Transverse colon (tissue), 4 donors: ENCODE results near the gene ATXN10. TPM values are rescaled to one million over a fixed set of nuclear protein-coding genes. Genes with fewer than 3 reads are reported as not detected.

Experiments
- DNase-seq: peaks from one replicate; pipeline ENCODE4 v3.0.0-alpha.2; 2019
- H3K27ac ChIP-seq, 4 donors: fragments of 200-600 bp; sonication (generic); 2 replicates each; pipeline ENCODE4 v1.5.1; 2016 to 2018; ENCODE audit warnings: inconsistent platforms in 4 of 4
- H3K27me3 ChIP-seq: fragments of 200-600 bp; sonication (generic); 2 replicates; pipeline ENCODE4 v1.5.1; 2017; ENCODE audit warnings: inconsistent platforms
- H3K36me3 ChIP-seq, 4 donors: fragments of 200-600 bp; sonication (generic); 2 replicates each; pipeline ENCODE4 v1.5.1; 2017 to 2019; ENCODE audit warnings: inconsistent platforms in 4 of 4
- H3K4me1 ChIP-seq, 4 donors: fragments of 200-600 bp; sonication (generic); 2 replicates each; pipeline ENCODE4 v1.5.1; 2017 to 2020; ENCODE audit warnings: inconsistent platforms in 4 of 4
- H3K4me3 ChIP-seq, 4 donors: fragments of 200-600 bp; sonication (generic); 1 replicate in 1 of 4; 2 replicates in 3 of 4; pipeline versions ENCODE4 v1.5.1 to v1.6.1; 2017 to 2019; ENCODE audit warnings: inconsistent platforms in 4 of 4
- H3K9me3 ChIP-seq, 2 donors: fragments of 200-600 bp; sonication (generic); 2 replicates each; pipeline ENCODE4 v1.5.1; 2017 to 2019; ENCODE audit warnings: inconsistent platforms in 2 of 2
- CTCF ChIP-seq, 5 experiments: fragments of 200-600 bp in 3 of 5; fragments of 450-650 bp in 2 of 5; sonication (generic) in 3 of 5; IDR thresholded peaks; 1 replicate in 2 of 5; 2 replicates in 3 of 5; pipeline ENCODE4 v1.5.1; 2016 to 2017; ENCODE audit warnings: antibody characterized with exemption in 5 of 5, inconsistent platforms in 3 of 5, mild to moderate bottlenecking in 2 of 5, moderate library complexity in 1 of 5
- EP300 ChIP-seq: sonication (generic); formaldehyde crosslinking; IDR thresholded peaks from one replicate; pipeline ENCODE4 v1.6.1; 2017; ENCODE audit warnings: antibody characterized with exemption, low read depth
- POLR2A ChIP-seq: fragments of 450-650 bp; IDR thresholded peaks from one replicate; pipeline ENCODE4 v1.6.1; 2016; ENCODE audit warnings: antibody characterized with exemption, mild to moderate bottlenecking, moderate library complexity
- POLR2AphosphoS5 ChIP-seq, 3 donors: sonication (generic); formaldehyde crosslinking; IDR thresholded peaks; one replicate each; pipeline ENCODE4 v1.6.1; 2016; ENCODE audit warnings: antibody characterized with exemption in 3 of 3
- WGBS, 2 donors: methylation state at CpG; one replicate each; pipeline ENCODE4 v1.1.5; 2018; ENCODE audit warnings: low coverage in 1 of 2; 5-methylcytosine and 5-hydroxymethylcytosine counted together
- in situ Hi-C, 4 donors: fragments of 200-750 bp; cut with MboI; loops; one replicate each; pipeline versions ENCODE4 v1.15.0 to v1.15.1; 2017; ENCODE audit warnings: low sequenced_read_pairs in 3 of 4, low pct_ligation_motif_present in 1 of 4, low pct_unique_long_range_greater_than_20kb in 1 of 4
- intact Hi-C: fragments of 100-400 bp; cut with DNase I; formaldehyde crosslinking; loops from one replicate; pipeline ENCODE4 v1.15.1; 2023; ENCODE audit warnings: low total_unique reads
- total RNA-seq, 4 donors: library from RNA; depleted of rRNA; stranded (reverse); fragments of >200 nt; gene quantifications; one replicate each; pipeline ENCODE4 v1.1.0, GENCODE V29; 2016

Gene ATXN10
- total RNA-seq, 4 donors from 2014 or later, result 27.3 to 88.3 (median 47.8) TPM

GRCh38 chr22:45648301-45649117, 23.1 kb upstream of the ATXN10 start:
- Histone ChIP-seq H3K36me3 (no peaks in the 10 kb centered on the region), H3K9me3 (no peaks in the 10 kb centered on the region), H3K4me3 (no peak overlapping the region), H3K27me3 (peaks cover 39% of the 10 kb centered on the region), H3K4me1 (peaks cover 0 to 9% (median 3%) of the 10 kb centered on the region in 4 donors), H3K27ac (no peak overlapping the region)
- TF ChIP-seq POLR2AphosphoS5 (IDR thresholded peaks at IDR 0.05) (no peak), EP300 (no peak), POLR2A (no peak), CTCF (IDR thresholded peaks at IDR 0.05) (no peak)
- 87 to 90% methylated on average over 6 to 24 of the region's 24 CpGs for WGBS, 2 donors
- no peak for DNase-seq
- intact Hi-C loops (no loop called here), in situ Hi-C loops (loop anchor here in 3 of 4 donors (5.0 to 10.0 kb wide), 3 partner anchors 74 to 336 kb away; no protein-coding TSS in a partner anchor)

- in situ Hi-C loops (loop anchor here in 3 of 4 donors (5.0 to 10.0 kb wide), 3 partner anchors 75 to 335 kb away; no protein-coding TSS in a partner anchor), intact Hi-C loops (no loop called here)
- no peak for DNase-seq
- no peak for TF ChIP-seq POLR2AphosphoS5 (IDR thresholded peaks at IDR 0.05)
- no peaks in the 10 kb centered on the region for H3K9me3 ChIP-seq
- peaks cover 0 to 9% (median 3%) of the 10 kb centered on the region in 4 donors for H3K4me1 ChIP-seq
- WGBS, 2 donors, result 75 to 89% methylated on average over 1 to 6 of the region's 6 CpGs
- H3K27ac ChIP-seq, result no peak overlapping the region
- H3K27me3 ChIP-seq, result peaks cover 35% of the 10 kb centered on the region
- no peak overlapping the region for H3K4me3 ChIP-seq
- no peaks in the 10 kb centered on the region for H3K36me3 ChIP-seq
Measured at GRCh38 chr22:45649809-45650208, 21.8 kb upstream of the ATXN10 start.

- in situ Hi-C loops (no loop called here), intact Hi-C loops (no loop called here)
- DNase-seq, result no peak
- Histone ChIP-seq H3K4me1 (peaks cover 0 to 3% (median 2%) of the 10 kb centered on the region in 4 donors), H3K36me3 (no peaks in the 10 kb centered on the region), H3K9me3 (no peaks in the 10 kb centered on the region), H3K4me3 (no peak overlapping the region), H3K27ac (no peak overlapping the region), H3K27me3 (peaks cover 27% of the 10 kb centered on the region)
- TF ChIP-seq CTCF (IDR thresholded peaks at IDR 0.05) (no peak), POLR2AphosphoS5 (IDR thresholded peaks at IDR 0.05) (no peak), EP300 (no peak), POLR2A (no peak)
- WGBS, 2 donors, result 93 to 98% methylated on average over 8 to 12 of the region's 12 CpGs
Measured at GRCh38 chr22:45650721-45651120, 20.9 kb upstream of the ATXN10 start.

GRCh38 chr22:45651931-45652528, 19.6 kb upstream of the ATXN10 start:
- intact Hi-C loops (no loop called here), in situ Hi-C loops (no loop called here)
- Histone ChIP-seq H3K4me3 (no peak overlapping the region), H3K36me3 (no peaks in the 10 kb centered on the region), H3K9me3 (no peaks in the 10 kb centered on the region), H3K27ac (no peak overlapping the region), H3K4me1 (no peaks in the 10 kb centered on the region), H3K27me3 (peaks cover 23% of the 10 kb centered on the region)
- TF ChIP-seq EP300, result no peak
- TF ChIP-seq POLR2AphosphoS5 (IDR thresholded peaks at IDR 0.05), result no peak
- TF ChIP-seq CTCF (IDR thresholded peaks at IDR 0.05), result no peak
- no peak for TF ChIP-seq POLR2A
- WGBS, 2 donors, result 87 to 95% methylated on average over 8 to 11 of the region's 11 CpGs
- DNase-seq, result no peak
